Nephron progenitor cell (in vitro differentiated cells): ENCODE results near the gene KCNJ14.

Source experiments
- DNase-seq: peaks from one replicate; pipeline ENCODE4 v3.0.0; 2021
- H3K27ac Mint-ChIP-seq: 2 replicates; pipeline ENCODE4 v1.8.0; 2021; ENCODE audit warnings: mild to moderate bottlenecking, moderate library complexity, mixed read lengths
- H3K27me3 Mint-ChIP-seq: 2 replicates; pipeline ENCODE4 v1.8.0; 2021; ENCODE audit warnings: mild to moderate bottlenecking, low read depth, mixed read lengths; ENCODE audit not compliant: poor library complexity
- H3K36me3 Mint-ChIP-seq: 2 replicates; pipeline ENCODE4 v1.8.0; 2021; ENCODE audit warnings: low read depth, mixed read lengths
- H3K4me1 Mint-ChIP-seq: 2 replicates; pipeline ENCODE4 v1.8.0; 2021; ENCODE audit warnings: mixed read lengths
- H3K4me3 Mint-ChIP-seq: 2 replicates; pipeline ENCODE4 v1.8.0; 2021; ENCODE audit warnings: mild to moderate bottlenecking, moderate library complexity, mixed read lengths
- H3K9me3 Mint-ChIP-seq: 2 replicates; pipeline ENCODE4 v1.8.0; 2021; ENCODE audit warnings: mild to moderate bottlenecking, moderate library complexity, mixed read lengths
- CTCF ChIP-seq: fragments of 200-600 bp; sonication (generic); IDR thresholded peaks from 2 replicates; pipeline ENCODE4 v1.5.0; 2021; ENCODE audit warnings: antibody characterized with exemption

Gene KCNJ14

GRCh38 chr19:48473161-48473966 is 18.0 kb downstream of the KCNJ14 start:
- Mint-ChIP-seq H3K36me3 (peaks cover 60% of the 10 kb centered on the region), H3K4me1 (peaks cover 49% of the 10 kb centered on the region), H3K9me3 (no peaks in the 10 kb centered on the region), H3K27me3 (peaks cover 2% of the 10 kb centered on the region), H3K4me3 (no peak overlapping the region), H3K27ac (peak overlapping the region; percentile 61)
- no peak for DNase-seq
- no peak for TF ChIP-seq CTCF

GRCh38 chr19:48474084-48474592 is 18.8 kb downstream of the KCNJ14 start:
- peak overlapping the region; percentile 51 for H3K27ac Mint-ChIP-seq
- peaks cover 2% of the 10 kb centered on the region for H3K27me3 Mint-ChIP-seq
- no peak for DNase-seq
- H3K9me3 Mint-ChIP-seq = no peaks in the 10 kb centered on the region
- H3K4me3 Mint-ChIP-seq = no peak overlapping the region
- H3K4me1 Mint-ChIP-seq = peaks cover 47% of the 10 kb centered on the region
- H3K36me3 Mint-ChIP-seq = peaks cover 62% of the 10 kb centered on the region
- TF ChIP-seq CTCF = no peak

- no peak overlapping the region for H3K4me3 Mint-ChIP-seq
- H3K27ac Mint-ChIP-seq = peak overlapping the region; percentile 64
- no peak for TF ChIP-seq CTCF
- no peak for DNase-seq
- no peaks in the 10 kb centered on the region for H3K9me3 Mint-ChIP-seq
- H3K36me3 Mint-ChIP-seq = peaks cover 64% of the 10 kb centered on the region
- peaks cover 5% of the 10 kb centered on the region for H3K27me3 Mint-ChIP-seq
- peaks cover 47% of the 10 kb centered on the region for H3K4me1 Mint-ChIP-seq
These were observed 20.1 kb downstream of the KCNJ14 start for GRCh38 chr19:48475369-48476068.

GRCh38 chr19:48476176-48476575 is 20.8 kb downstream of the KCNJ14 start:
- no peaks in the 10 kb centered on the region for H3K9me3 Mint-ChIP-seq
- peaks cover 47% of the 10 kb centered on the region for H3K4me1 Mint-ChIP-seq
- no peak overlapping the region for H3K4me3 Mint-ChIP-seq
- H3K36me3 Mint-ChIP-seq = peaks cover 64% of the 10 kb centered on the region
- peak overlapping the region; percentile 64 for H3K27ac Mint-ChIP-seq
- H3K27me3 Mint-ChIP-seq = peaks cover 8% of the 10 kb centered on the region
- DNase-seq = no peak
- no peak for TF ChIP-seq CTCF

- H3K36me3 Mint-ChIP-seq = peaks cover 64% of the 10 kb centered on the region
These were observed 21.8 kb downstream of the KCNJ14 start for GRCh38 chr19:48477067-48477685.

More at GRCh38 chr19:48477067-48477685, 21.8 kb downstream of the KCNJ14 start:
- Mint-ChIP-seq H3K4me1 (peaks cover 46% of the 10 kb centered on the region), H3K4me3 (no peak overlapping the region), H3K27me3 (peaks cover 6% of the 10 kb centered on the region), H3K27ac (no peak overlapping the region), H3K9me3 (no peaks in the 10 kb centered on the region)
- no peak for TF ChIP-seq CTCF
- DNase-seq = no peak
